HL-60 (cell line): ENCODE data around the gene GATA6.

Experiments used
- DNase-seq, 2 experiments: peaks; one replicate each; pipeline ENCODE4 v3.0.0-alpha.2; 2010 to 2020; ENCODE audit warnings: low read depth in 1 of 2, low spot score in 1 of 2
- H3K27ac ChIP-seq: fragments of 250-450 bp; sonication (Bioruptor Pico); replicated peaks from 2 replicates; pipeline ENCODE4 v1.5.1; 2020; ENCODE audit warnings: mild to moderate bottlenecking, moderate library complexity
- H3K27me3 ChIP-seq: fragments of 250-450 bp; sonication (Bioruptor Pico); 2 replicates; pipeline ENCODE4 v1.5.1; 2021; ENCODE audit warnings: mild to moderate bottlenecking, moderate library complexity; ENCODE audit not compliant: insufficient read depth, poor library complexity, severe bottlenecking
- H3K4me3 ChIP-seq: replicated peaks from 2 replicates; pipeline ENCODE4 v1.5.1; 2011; ENCODE audit warnings: mild to moderate bottlenecking, control low read depth, low read length; ENCODE audit not compliant: insufficient read depth
- CTCF ChIP-seq: IDR thresholded peaks from one replicate; pipeline ENCODE4 v1.5.1; 2011; ENCODE audit warnings: low read length, control low read depth, inconsistent platforms; ENCODE audit not compliant: insufficient read depth
- GABPA ChIP-seq: IDR thresholded peaks from 2 replicates; pipeline ENCODE4 v1.6.1; 2012; ENCODE audit warnings: low read depth
- POLR2AphosphoS5 ChIP-seq: IDR thresholded peaks from 2 replicates; pipeline ENCODE4 v1.6.1; 2012; ENCODE audit warnings: low read depth
- REST ChIP-seq: IDR thresholded peaks from 2 replicates; pipeline ENCODE4 v1.6.1; 2012; ENCODE audit warnings: low read depth; ENCODE audit not compliant: insufficient replicate concordance
- SPI1 ChIP-seq: IDR thresholded peaks from 2 replicates; pipeline ENCODE4 v1.6.1; 2012; ENCODE audit warnings: low read depth, mild to moderate bottlenecking, borderline replicate concordance

The GATA6 gene

DNA sequence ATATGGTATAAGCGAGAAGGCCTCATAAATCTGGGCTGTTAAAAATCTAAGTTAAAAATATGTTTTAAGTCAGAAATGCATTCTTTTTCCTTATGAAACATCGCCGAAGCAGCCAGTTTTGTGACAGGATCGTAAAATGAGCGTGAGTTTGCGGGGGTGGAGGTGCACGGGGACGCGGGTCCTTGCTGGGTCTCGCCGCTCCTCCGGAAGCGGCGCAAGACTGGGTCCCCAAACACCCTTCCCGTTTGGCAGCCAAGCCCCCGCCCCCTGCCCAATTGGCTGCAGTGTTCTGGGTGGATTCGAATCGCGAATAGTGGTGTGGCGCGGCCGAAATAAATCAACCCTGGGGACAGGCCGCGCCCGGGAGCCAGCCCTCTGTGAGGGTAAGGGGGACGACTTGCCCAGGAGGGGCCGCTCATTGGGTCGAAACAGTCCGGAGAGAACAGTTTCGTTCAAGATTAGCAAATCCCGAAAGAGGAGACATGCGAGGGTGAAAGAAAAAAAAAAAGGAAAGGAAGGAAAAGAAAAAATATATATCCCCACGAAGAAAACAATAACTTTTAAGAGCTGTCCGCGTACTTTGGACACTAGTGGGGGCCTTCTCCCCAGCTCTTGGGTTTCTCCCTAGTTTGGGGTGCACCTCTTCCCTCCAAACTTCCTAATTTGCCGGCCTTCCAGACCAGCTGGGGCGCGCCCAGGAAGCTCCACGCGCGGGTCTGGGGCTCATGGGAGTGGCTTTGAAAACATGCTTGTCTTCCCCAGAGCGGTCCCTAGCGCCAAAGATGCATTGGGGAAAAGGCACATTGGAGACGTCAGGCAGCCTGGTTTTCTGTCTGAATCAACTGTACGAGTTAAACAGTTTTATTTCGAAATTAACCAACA lies 3.1 kb upstream of the GATA6 start:
- Histone ChIP-seq H3K27ac (no peak overlapping the region), H3K4me3 (no peak overlapping the region), H3K27me3 (peaks cover 90% of the 10 kb centered on the region)
- no peak for TF ChIP-seq POLR2AphosphoS5
- no peak for DNase-seq

DNA sequence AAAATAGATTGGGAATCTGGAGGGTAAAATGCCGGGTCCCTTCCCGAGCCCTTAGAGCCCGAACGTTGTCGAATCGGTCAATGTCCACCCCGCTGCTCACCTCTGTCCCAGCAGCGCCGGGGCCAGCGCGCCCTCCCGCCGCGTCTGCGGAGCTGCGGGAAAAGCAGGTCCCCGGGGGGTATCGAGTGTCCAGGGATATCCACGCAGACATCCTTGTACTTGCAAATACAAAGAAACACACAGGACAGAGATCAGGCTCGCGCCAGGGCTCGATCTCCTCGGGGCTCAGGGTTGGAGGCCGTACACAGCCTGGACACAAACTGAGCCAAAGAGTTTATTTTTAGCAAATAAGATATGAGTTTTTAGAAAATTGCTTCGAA lies 2.3 kb upstream of the GATA6 start:
- TF ChIP-seq REST (no peak), POLR2AphosphoS5 (no peak), GABPA (no peak), SPI1 (no peak), CTCF (no peak)
- H3K4me3 ChIP-seq, result no peak overlapping the region
- no peak for DNase-seq
- H3K27ac ChIP-seq, result no peak overlapping the region
- H3K27me3 ChIP-seq, result peaks cover 88% of the 10 kb centered on the region

- no peak overlapping the region for H3K4me3 ChIP-seq
- peaks cover 88% of the 10 kb centered on the region for H3K27me3 ChIP-seq
- no peak for TF ChIP-seq CTCF
- no peak for TF ChIP-seq GABPA
- TF ChIP-seq POLR2AphosphoS5, result no peak
- no peak for TF ChIP-seq REST
- TF ChIP-seq SPI1, result no peak
- no peak for DNase-seq
- no peak overlapping the region for H3K27ac ChIP-seq
Observed at GRCh38 chr18:22167471-22168241, 1.7 kb upstream of the GATA6 start.

- Histone ChIP-seq H3K27me3 (peaks cover 88% of the 10 kb centered on the region), H3K4me3 (no peak overlapping the region), H3K27ac (no peak overlapping the region)
- TF ChIP-seq POLR2AphosphoS5, result no peak
- TF ChIP-seq GABPA, result no peak
- TF ChIP-seq REST, result no peak
- TF ChIP-seq SPI1, result no peak
- no peak for TF ChIP-seq CTCF
- peak in 1 of 2 experiments; percentile 43 for DNase-seq
Observed at GRCh38 chr18:22168360-22168921, 948 bp upstream of the GATA6 start.
